ENCODE measurements around the gene VPS13A.
"Not testable (repeated sequence)": the region's sequence is repeated elsewhere in the genome, so short reads cannot be mapped to it uniquely, and the experiment has no call there.

VPS13A gene

DNA sequence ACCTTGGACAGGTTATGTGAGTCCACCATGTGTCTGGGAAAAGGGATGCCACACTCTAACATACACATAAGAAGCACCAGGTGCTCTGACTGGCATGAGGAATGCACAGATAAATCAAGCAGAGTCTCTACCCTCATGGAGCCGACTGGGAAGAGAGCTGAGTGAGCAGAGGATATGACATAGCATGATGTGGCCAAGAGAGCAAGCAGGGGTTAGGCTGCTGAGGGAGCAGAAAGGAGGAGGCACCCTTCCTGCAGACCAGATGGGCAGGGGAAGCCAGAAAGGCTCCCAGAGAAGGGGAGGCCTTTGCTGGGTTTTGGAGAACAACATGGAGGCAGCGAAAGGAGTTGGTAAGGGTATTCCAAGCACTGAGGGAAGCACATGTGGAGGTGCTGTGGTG lies 247.7 kb downstream of the VPS13A start:
- no peak for DNase-seq (ENCODE audit: low spot score)

- no peak for DNase-seq (ENCODE audit: low spot score)
These were observed 249.4 kb downstream of the VPS13A start for GRCh38 chr9:77426712-77427111.

DNA sequence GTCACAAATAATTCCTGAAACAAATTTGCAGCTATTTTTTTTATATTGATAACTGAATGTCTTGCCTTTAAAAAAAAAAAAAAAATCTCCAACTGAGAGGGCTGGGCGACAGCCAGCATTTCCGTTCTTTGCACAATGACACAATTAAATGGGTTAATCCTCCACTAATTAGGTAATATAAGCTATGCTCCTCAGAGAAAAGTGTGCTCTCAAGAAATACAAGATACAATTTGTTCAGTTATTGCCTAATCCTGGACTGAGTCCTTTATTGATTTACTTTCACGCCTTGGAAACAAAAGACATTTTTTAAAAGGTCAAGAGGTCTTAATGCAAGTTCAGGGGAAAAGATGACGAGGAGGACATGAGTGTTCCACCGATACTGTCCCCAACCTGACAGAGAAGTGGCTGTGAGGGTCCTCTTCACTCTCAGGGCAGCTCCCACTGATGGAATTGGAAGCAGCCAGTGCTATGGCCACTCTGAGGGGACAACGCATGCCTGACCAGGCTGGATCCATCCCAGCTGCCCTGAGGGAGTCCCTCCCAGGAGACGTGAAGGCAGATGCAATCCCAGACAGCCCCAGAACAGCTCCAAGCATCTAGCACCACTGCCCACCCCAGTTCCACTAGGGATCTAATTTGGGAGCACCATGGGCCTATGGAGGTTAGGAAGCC lies 250.1 kb downstream of the VPS13A start:
- no peak for DNase-seq (ENCODE audit: low spot score)

GRCh38 chr9:77429928-77430327 lies 252.6 kb downstream of the VPS13A start:
- no peak for DNase-seq (ENCODE audit: low spot score)

DNA sequence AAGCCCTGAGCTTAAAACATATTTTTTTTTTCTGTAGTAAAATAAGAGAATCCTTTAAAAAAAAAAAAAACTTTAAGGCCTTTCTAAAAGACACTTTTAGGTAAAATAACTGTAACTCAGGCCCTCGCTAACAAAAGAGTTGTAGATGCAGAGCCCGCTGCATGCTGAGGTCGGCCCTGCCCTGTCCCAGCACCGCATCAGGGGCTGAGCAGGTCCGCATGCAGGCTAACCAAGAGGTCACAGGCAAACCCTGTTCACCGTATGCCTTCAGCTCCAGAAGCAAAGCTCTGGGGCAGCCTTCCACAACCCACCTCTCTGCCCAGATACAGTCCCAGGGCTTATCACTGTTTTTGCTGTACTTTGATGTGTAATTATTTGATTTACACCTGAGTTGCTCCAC lies 254.7 kb downstream of the VPS13A start:
- no peak for DNase-seq (ENCODE audit: low spot score)

DNA sequence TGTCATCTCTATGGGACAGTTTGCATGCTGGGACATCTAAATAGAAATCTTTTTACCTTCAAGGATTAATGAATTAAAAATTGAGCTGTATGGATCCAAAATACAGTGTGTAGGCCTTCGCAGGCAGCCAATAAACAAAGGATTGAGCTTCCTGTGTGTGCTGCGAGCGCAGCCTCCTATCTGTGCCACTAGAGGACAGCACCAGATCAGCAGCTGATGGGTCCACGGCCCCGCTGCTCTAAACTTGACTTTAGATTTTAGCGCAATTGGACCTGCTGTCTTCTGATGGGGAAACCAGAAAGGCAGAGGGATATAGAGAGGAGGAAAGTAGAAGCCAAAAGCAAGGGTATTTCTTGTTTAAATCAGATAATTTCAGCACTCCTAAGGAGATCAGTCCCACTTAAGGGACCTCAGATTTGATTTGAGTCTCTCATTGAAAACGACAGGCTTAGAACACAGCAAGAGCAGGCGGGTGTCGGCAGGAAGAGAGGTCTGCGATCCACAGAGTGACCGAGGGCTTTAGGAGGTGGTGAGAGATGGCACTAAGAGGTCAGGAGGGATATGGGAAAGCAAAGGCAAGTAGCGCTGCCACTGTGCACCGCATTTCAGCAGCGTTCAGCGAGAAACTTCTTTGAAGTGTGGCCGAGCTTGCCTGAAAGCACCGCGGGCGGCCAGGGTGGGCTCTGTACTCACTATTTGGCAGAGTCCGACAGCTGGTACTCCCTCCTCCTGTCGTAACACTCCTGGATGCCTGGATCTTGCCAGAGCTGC lies 256.5 kb downstream of the VPS13A start:
- DNase-seq (ENCODE audit: low spot score), result peak; percentile 84

DNA sequence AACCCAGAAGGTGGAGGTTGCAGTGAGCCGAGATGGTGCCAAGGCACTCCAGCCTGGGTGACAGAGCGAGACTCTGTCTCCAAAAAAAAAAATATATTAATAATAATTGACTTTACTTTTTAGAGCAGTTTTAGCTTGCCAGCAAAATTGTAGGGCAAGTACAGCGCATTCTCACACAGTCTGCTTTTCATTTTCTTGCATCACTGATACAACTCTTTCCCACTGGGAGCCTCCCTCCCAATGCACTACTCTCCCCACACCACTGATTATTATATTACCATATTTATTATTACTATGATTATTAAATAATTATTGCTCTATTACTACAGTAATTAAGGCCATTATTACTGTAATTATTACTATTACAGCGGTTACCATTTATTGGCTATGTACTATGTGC lies 257.9 kb downstream of the VPS13A start:
- DNase-seq (ENCODE audit: low spot score), result no peak

DNA sequence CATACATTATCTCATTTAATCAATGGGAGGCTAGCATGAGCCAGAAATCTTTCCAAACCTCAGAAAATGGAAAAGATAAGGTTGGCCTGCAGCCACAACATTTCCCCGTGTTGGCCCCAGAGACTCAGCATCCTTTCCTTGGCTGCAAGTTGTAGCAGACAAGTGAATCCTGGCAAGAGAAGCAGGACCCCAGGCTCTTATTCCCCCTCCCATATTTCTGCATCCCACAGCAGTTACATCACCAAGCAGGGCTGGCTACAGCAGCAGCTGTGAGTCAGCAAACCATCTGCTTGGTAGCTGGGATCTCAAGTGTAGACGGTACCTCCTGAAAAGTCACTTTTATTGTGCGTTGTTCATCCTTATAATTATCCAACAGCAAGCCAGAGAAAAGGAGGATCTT lies 258.4 kb downstream of the VPS13A start:
- no peak for DNase-seq (ENCODE audit: low spot score)

- DNase-seq (ENCODE audit: low spot score), result no peak
These were observed 261.3 kb downstream of the VPS13A start for GRCh38 chr9:77438653-77439052.

GRCh38 chr9:77440057-77440456 lies 262.7 kb downstream of the VPS13A start:
- DNase-seq (ENCODE audit: low spot score), result peak; percentile 41

DNA sequence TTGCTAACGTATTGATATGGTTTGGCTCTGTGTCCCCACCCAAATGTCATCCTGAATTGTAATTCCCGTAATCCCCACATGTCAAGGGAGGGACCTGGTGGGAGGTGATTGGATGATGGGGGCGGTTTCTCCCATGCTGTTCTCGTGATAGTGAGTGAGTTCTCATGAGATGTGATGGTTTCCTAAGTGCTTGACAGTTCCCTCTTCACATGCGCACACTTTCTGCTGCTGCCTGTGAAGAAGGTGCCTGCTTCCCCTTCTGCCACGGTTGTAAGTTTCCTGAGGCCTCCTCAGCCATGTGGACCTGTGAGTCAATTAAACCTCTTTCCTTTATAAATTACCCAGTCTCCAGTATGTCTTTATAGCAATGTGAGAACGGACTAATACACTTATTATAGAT lies 263.8 kb downstream of the VPS13A start:
- DNase-seq (ENCODE audit: low spot score), result not testable (repeated sequence)

DNA sequence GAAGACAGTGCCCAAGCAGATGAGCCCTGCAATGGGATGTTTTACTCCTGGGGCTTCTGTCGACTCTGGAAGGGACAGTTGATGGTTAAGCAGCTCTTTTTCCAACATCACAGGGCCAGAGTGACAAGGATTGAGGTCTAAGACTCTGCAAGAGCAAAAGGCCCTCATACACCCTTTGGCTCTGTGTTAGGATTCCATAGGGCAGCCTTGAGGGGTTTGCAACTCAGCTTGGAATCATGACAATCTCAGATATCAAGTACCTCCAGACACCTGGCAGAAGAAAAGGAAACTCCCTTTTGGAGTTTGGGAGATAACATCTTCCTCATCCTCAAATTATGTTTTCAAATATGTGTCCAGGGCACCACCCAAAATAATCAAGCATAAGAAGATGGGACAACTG lies 265.1 kb downstream of the VPS13A start:
- DNase-seq (ENCODE audit: low spot score), result no peak

DNA sequence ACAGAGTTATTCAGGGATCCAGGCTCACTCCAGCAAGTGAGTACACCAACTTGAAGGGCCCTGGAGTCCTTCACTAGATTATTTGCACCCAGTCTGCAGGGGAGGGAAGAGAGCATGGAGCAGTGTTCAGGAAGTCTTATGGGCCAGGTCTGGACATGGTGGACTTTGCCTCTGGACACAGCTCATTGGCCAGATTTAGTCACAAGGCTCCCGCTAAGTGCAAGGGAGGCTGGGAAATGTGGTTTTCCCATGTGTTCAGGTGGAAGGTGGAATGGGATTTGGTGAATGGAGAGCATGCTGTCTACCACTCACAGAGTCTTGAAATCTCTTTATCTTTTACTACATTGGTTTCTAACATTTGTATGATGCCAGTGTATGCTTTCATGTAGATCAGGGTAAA lies 270.3 kb downstream of the VPS13A start:
- DNase-seq (ENCODE audit: low spot score), result no peak

- no peak for DNase-seq (ENCODE audit: low spot score)
These were observed 272.1 kb downstream of the VPS13A start for GRCh38 chr9:77449240-77450084.

DNA sequence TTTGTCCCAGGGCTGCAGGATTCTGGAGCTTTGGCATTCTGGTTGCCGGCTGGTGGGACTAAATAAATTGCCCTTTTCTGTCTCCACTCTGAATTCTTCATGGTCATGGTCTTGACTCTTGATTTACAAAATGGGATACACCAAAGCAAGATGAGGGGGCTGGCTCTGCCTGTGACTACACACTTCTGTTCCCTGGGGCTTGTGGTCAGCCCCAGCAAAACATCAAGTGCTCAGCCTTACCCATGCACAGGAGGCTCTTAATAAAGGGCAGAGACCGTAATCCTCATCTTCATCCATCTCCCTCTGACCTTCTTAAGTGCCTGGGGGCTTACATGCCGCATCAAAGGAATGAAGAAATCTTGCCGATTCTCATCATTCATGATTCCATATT lies 272.7 kb downstream of the VPS13A start:
- no peak for DNase-seq (ENCODE audit: low spot score)

- no peak for DNase-seq (ENCODE audit: low spot score)
These were observed 274.2 kb downstream of the VPS13A start for GRCh38 chr9:77451507-77451906.

DNA sequence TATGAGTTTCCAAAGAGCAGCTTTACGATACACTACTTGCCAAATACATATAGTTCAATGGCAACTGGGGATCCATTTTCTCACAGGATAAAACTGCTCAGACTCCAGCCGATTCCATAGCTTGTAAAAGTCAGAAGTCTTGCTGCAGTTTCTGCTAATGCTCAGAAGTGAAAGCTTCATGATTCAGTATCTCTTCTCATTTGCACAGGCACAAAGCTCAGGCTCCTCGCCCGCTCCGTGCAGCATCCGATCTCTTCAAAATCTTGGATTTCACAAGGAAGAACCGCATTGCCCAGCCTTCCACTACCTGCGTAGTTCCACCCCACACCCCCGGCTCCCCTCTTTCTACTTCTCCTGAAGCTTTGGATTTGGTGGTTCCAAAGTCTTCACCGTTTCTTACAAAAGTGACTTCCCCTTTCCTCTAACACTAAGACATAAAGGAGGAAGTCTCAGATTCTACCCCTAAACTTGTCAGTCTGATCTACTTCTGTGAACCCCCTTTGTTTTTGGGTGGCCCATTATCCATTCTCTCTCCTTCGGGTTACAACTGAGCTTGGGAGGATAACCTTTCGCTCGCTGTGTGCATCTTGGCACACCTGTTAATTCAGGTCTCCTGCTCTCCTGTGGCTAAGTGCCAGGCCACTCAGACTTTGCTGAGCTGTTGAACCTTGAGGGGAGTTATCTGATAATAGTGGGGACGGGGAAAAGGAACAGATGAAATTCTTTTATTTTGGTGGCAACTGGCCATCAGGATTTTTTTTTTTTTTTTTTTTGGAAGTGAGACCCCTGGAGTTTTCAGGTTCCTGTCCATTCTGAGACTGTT lies 276.7 kb downstream of the VPS13A start:
- no peak for DNase-seq (ENCODE audit: low spot score)

DNA sequence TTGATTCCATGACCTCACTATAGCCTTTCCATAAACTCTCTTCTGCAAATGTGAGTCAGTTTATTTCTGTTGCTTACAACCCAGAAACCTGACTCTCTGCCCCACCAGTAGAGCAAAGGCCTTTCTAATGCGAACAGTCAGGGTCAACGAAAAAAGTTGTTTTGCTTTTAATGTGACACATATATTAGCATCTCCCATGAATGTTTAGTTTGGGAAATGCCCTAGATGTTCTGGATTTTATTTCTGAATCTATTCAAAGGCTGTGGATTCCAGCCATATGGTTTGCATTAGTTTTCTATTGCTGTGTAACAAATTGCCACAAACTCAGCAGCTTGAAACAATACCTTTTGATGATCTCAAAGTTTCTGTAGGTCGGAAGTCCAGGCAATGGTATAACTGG lies 277.3 kb downstream of the VPS13A start:
- no peak for DNase-seq (ENCODE audit: low spot score)

GRCh38 chr9:77455312-77455927 lies 278.1 kb downstream of the VPS13A start:
- DNase-seq (ENCODE audit: low spot score), result peak; percentile 59

GRCh38 chr9:77456829-77457437 lies 279.6 kb downstream of the VPS13A start:
- DNase-seq (ENCODE audit: low spot score), result peak; percentile 74
